ENCODE results near the gene PLEKHG3.

PLEKHG3 gene

DNA sequence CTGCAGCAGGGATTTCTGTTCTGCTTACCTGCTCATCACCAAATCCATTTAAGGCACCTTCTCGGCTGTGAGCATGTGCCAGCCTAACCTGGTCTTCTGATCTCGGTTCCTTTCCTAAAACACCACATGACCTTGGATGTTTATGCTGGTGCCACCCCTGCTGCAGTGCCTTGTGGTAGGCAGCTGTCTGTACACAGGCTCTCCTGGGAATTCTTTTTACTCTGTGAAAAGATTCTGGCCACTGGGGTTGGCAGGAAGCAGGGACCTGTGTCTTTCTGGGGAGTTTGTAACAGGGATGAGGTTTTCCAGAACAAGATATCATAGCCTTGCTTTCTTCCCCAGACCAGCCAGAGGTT lies 10.4 kb upstream of the PLEKHG3 start:
- DNase-seq (ENCODE audit: low spot score) = no peak
- TF ChIP-seq, protein P1, sequence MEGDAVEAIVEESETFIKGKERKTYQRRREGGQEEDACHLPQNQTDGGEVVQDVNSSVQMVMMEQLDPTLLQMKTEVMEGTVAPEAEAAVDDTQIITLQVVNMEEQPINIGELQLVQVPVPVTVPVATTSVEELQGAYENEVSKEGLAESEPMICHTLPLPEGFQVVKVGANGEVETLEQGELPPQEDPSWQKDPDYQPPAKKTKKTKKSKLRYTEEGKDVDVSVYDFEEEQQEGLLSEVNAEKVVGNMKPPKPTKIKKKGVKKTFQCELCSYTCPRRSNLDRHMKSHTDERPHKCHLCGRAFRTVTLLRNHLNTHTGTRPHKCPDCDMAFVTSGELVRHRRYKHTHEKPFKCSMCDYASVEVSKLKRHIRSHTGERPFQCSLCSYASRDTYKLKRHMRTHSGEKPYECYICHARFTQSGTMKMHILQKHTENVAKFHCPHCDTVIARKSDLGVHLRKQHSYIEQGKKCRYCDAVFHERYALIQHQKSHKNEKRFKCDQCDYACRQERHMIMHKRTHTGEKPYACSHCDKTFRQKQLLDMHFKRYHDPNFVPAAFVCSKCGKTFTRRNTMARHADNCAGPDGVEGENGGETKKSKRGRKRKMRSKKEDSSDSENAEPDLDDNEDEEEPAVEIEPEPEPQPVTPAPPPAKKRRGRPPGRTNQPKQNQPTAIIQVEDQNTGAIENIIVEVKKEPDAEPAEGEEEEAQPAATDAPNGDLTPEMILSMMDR (IDR thresholded peaks at IDR 0.05; ENCODE audit: extremely low read depth, missing control alignments) = no peak

DNA sequence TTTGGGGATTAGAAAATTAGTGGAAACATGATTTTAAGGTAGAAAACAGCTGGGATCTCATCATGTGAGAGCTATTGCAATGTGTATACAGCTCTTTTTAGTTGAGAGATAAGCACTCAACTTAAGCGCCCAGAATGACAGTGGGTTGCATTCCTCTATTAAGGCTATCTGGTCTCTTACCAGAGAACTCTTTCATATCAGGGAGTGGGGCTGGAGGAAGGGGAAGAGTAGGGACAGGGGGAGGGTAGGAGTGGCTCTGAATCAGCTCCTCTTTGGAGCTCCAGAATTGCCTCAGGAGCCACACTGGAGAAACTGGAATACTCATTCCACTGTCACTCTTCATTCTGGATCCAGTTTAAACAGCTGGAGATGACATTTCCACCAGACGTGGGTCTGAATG lies 9.2 kb upstream of the PLEKHG3 start:
- TF ChIP-seq, protein P1 (IDR thresholded peaks at IDR 0.05; ENCODE audit: extremely low read depth, missing control alignments) = no peak

DNA sequence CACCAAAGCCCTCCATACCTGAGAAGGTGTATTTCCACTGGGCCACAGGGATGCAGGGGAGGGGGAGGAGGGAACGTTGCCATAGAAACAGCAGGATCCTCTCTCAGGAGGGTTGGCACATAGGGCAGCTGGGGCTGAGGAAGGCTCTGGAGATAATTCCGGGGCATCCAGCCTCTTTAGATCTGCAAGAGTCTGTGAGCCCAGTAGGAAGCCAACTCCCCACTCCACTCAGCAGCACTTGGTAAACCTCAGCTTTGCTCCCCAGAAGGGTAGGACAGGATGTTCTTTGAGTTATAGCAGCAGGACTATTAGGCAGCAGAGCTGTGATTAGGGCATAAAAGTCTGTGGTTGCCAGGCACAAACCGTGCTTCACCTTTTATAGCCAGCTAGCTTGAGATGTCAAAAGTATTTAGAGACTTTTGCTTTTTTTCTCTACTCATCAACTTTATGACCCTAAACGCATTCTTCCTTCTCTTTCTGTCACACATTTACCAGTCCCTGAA lies 7.8 kb upstream of the PLEKHG3 start:
- DNase-seq (ENCODE audit: low spot score) = no peak
- TF ChIP-seq, protein P1 (IDR thresholded peaks at IDR 0.05; ENCODE audit: extremely low read depth, missing control alignments) = no peak

More for the DNA sequence above, 9.2 kb upstream of the PLEKHG3 start:
- DNase-seq (ENCODE audit: low spot score) = no peak

DNA sequence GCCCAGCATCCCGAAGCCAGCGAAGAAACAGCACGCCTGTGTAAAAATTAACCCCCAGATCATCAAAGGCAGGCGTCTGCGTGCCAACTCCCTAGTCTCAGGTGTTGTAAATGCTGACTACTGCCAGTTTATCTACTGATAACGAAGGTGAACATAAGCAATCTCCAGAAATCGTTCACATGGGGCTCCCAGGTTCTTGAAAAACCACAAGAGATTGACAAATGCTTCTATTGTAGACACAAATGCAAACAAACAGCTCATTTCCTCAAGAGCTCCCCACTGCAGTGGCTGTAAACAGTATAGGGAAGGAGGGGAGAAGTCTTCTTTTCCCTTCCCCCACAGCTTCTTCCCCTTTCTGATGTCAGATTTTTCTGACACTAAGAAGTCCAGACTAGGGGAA lies 5.3 kb upstream of the PLEKHG3 start:
- TF ChIP-seq, protein P1 (IDR thresholded peaks at IDR 0.05; ENCODE audit: extremely low read depth, missing control alignments) = no peak
- no peak for DNase-seq (ENCODE audit: low spot score)

DNA sequence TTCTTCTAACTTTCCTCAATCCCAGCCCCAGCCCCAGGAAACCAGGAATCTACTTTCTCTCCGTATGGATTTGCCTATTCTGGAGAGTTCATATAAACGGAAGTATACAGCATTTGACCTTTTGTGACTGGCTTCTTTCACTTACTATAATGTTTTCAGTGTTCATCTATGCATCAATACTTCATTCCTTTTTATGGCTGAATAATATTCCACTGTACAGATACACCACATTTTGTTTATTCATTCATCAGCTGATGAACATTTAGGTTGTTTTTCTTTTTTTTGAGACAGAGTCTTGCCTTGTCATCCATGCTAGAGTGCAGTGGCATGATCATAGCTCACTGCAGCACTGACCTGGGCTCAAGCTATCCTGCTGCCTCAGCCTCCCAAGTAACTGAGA lies 3.9 kb upstream of the PLEKHG3 start:
- no peak for DNase-seq (ENCODE audit: low spot score)
- TF ChIP-seq, protein P1 (IDR thresholded peaks at IDR 0.05; ENCODE audit: extremely low read depth, missing control alignments) = no peak

DNA sequence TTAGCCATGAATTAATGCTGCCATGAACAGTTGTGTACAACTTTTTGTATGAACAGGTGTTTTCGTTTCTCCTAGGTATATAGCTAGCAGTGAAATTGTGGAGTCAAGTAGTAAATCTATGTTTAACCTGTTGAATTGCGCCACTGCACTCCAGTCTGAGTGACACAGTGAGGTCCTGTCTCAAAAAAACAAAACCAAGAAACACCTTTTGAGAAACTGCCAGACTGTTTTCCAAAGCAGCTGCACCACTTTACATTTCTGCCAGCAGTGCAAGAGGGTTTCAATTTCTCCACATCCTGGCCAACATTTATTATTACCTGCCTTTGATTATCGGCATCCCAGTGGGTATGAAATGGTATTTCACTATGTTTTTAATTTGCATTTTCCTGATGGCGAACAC lies 3.3 kb upstream of the PLEKHG3 start:
- DNase-seq (ENCODE audit: low spot score) = no peak
- TF ChIP-seq, protein P1 (IDR thresholded peaks at IDR 0.05; ENCODE audit: extremely low read depth, missing control alignments) = no peak

DNA sequence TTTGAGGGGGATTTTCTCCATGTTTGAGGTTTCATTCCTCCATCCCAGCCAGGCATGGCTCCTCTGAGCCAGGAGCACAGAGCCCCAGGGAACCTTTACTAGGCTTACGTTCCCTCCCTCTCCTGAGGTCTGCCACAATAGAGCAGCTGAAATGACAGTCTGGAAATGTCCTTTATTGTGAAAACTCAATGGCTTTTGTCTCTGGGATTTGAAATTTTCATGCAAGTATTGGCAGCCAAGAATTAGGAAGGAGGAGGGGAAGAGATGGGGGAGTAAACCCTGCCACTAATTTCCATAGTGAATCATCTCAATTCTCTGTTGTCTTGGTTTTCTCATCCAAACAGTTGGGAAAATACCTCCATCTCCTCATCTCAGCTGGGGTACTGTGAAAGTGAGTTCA lies 2.6 kb upstream of the PLEKHG3 start:
- no peak for DNase-seq (ENCODE audit: low spot score)
- TF ChIP-seq, protein P1 (IDR thresholded peaks at IDR 0.05; ENCODE audit: extremely low read depth, missing control alignments) = no peak
